ENCODE measurements around the gene OR2K2.

- TF ChIP-seq CTCF (IDR thresholded peaks at IDR 0.05) (no peak), POLR2AphosphoS5 (IDR thresholded peaks at IDR 0.05) (no peak)
Observed at GRCh38 chr9:111305914-111306313, 24.1 kb downstream of the OR2K2 start.
